Stomach smooth muscle (tissue), 2 donors: ENCODE results near the gene UBASH3A.
"Not testable (repeated sequence)": the region's sequence is repeated elsewhere in the genome, so short reads cannot be mapped to it uniquely, and the experiment has no call there.

Experiments
- H3K27ac ChIP-seq: one replicate; pipeline ENCODE4 v1.7.0; 2013; ENCODE audit warnings: mild to moderate bottlenecking, low read length, inconsistent platforms
- H3K27me3 ChIP-seq, 2 donors: one replicate each; pipeline ENCODE4 v1.7.0; 2013; ENCODE audit warnings: low read length in 2 of 2; ENCODE audit not compliant: insufficient read depth in 2 of 2, control insufficient read depth in 1 of 2
- H3K36me3 ChIP-seq, 2 donors: one replicate each; pipeline ENCODE4 v1.7.0; 2013; ENCODE audit warnings: low read length in 2 of 2; ENCODE audit not compliant: control insufficient read depth in 2 of 2, insufficient read depth in 2 of 2
- H3K4me1 ChIP-seq: one replicate; pipeline ENCODE4 v1.7.0; 2013; ENCODE audit warnings: low read length; ENCODE audit not compliant: control insufficient read depth, insufficient read depth
- H3K4me3 ChIP-seq, 2 donors: one replicate each; pipeline ENCODE4 v1.7.0; 2013; ENCODE audit warnings: low read length in 2 of 2
- H3K9ac ChIP-seq, 2 donors: one replicate each; pipeline ENCODE4 v1.7.0; 2013; ENCODE audit warnings: low read length in 2 of 2, mild to moderate bottlenecking in 1 of 2
- H3K9me3 ChIP-seq, 2 donors: one replicate each; pipeline ENCODE4 v1.7.0; 2013; ENCODE audit warnings: low read length in 2 of 2; ENCODE audit not compliant: control insufficient read depth in 2 of 2
- donor health status: healthy.
- donor health status: Pancreatic carcinoma.

UBASH3A gene

GRCh38 chr21:42468491-42469131 is 64.9 kb downstream of the UBASH3A start:
- Histone ChIP-seq H3K36me3 (no peaks in the 10 kb centered on the region), H3K4me3 (no peak overlapping the region), H3K9me3 (no peaks in the 10 kb centered on the region), H3K9ac (no peak overlapping the region), H3K27ac (no peak overlapping the region), H3K4me1 (no peaks in the 10 kb centered on the region), H3K27me3 (no peaks in the 10 kb centered on the region)

- Histone ChIP-seq H3K9ac (no peak overlapping the region), H3K4me3 (no peak overlapping the region), H3K9me3 (no peaks in the 10 kb centered on the region), H3K36me3 (no peaks in the 10 kb centered on the region), H3K27me3 (no peaks in the 10 kb centered on the region), H3K4me1 (no peaks in the 10 kb centered on the region), H3K27ac (no peak overlapping the region)
These were observed 65.6 kb downstream of the UBASH3A start for GRCh38 chr21:42469272-42469671.

- H3K36me3 ChIP-seq, H3K9me3 ChIP-seq, H3K4me3 ChIP-seq, H3K27me3 ChIP-seq, H3K9ac ChIP-seq, H3K27ac ChIP-seq, H3K4me1 ChIP-seq: not testable (repeated sequence)
These were observed 66.0 kb downstream of the UBASH3A start for GRCh38 chr21:42469726-42470125.

GRCh38 chr21:42471206-42471605 is 67.5 kb downstream of the UBASH3A start:
- no peaks in the 10 kb centered on the region for H3K4me1 ChIP-seq
- H3K27ac ChIP-seq: no peak overlapping the region
- H3K9me3 ChIP-seq: no peaks in the 10 kb centered on the region
- H3K9ac ChIP-seq: no peak overlapping the region
- H3K4me3 ChIP-seq: no peak overlapping the region
- no peaks in the 10 kb centered on the region for H3K36me3 ChIP-seq
- no peaks in the 10 kb centered on the region for H3K27me3 ChIP-seq

- Histone ChIP-seq H3K27me3 (peaks cover 0 to 3% of the 10 kb centered on the region in 2 donors), H3K27ac (no peak overlapping the region), H3K9ac (no peak overlapping the region), H3K4me3 (no peak overlapping the region), H3K4me1 (no peaks in the 10 kb centered on the region), H3K36me3 (no peaks in the 10 kb centered on the region), H3K9me3 (no peaks in the 10 kb centered on the region)
These were observed 68.1 kb downstream of the UBASH3A start for GRCh38 chr21:42471716-42472330.

- Histone ChIP-seq H3K36me3 (no peaks in the 10 kb centered on the region), H3K27ac (no peak overlapping the region), H3K4me3 (no peak overlapping the region), H3K27me3 (peaks cover 0 to 3% of the 10 kb centered on the region in 2 donors), H3K4me1 (no peaks in the 10 kb centered on the region), H3K9me3 (no peaks in the 10 kb centered on the region), H3K9ac (no peak overlapping the region)
These were observed 68.8 kb downstream of the UBASH3A start for GRCh38 chr21:42472521-42472920.

- H3K4me1 ChIP-seq: no peaks in the 10 kb centered on the region
- H3K27me3 ChIP-seq: peaks cover 0 to 3% of the 10 kb centered on the region in 2 donors
- no peak overlapping the region for H3K4me3 ChIP-seq
- H3K9me3 ChIP-seq: no peaks in the 10 kb centered on the region
- no peak overlapping the region for H3K9ac ChIP-seq
- H3K27ac ChIP-seq: no peak overlapping the region
- no peaks in the 10 kb centered on the region for H3K36me3 ChIP-seq
These were observed 69.9 kb downstream of the UBASH3A start for GRCh38 chr21:42473498-42474042.

GRCh38 chr21:42474043-42474831 is 70.5 kb downstream of the UBASH3A start:
- no peaks in the 10 kb centered on the region for H3K36me3 ChIP-seq
- H3K9ac ChIP-seq: no peak overlapping the region
- H3K4me1 ChIP-seq: no peaks in the 10 kb centered on the region
- no peaks in the 10 kb centered on the region for H3K9me3 ChIP-seq
- H3K27ac ChIP-seq: no peak overlapping the region
- H3K4me3 ChIP-seq: no peak overlapping the region
- peaks cover 0 to 3% of the 10 kb centered on the region in 2 donors for H3K27me3 ChIP-seq

GRCh38 chr21:42475036-42475435 is 71.3 kb downstream of the UBASH3A start:
- Histone ChIP-seq H3K27ac (no peak overlapping the region), H3K27me3 (peaks cover 0 to 3% of the 10 kb centered on the region in 2 donors), H3K36me3 (no peaks in the 10 kb centered on the region), H3K9ac (no peak overlapping the region), H3K4me3 (no peak overlapping the region), H3K4me1 (no peaks in the 10 kb centered on the region), H3K9me3 (no peaks in the 10 kb centered on the region)

- Histone ChIP-seq H3K27ac (no peak overlapping the region), H3K4me3 (no peak overlapping the region)
These were observed 72.1 kb downstream of the UBASH3A start for GRCh38 chr21:42475526-42476387.

More at GRCh38 chr21:42475526-42476387, 72.1 kb downstream of the UBASH3A start:
- no peaks in the 10 kb centered on the region for H3K36me3 ChIP-seq
- H3K9ac ChIP-seq: no peak overlapping the region
- H3K4me1 ChIP-seq: no peaks in the 10 kb centered on the region
- no peaks in the 10 kb centered on the region for H3K9me3 ChIP-seq
- H3K27me3 ChIP-seq: peaks cover 0 to 3% of the 10 kb centered on the region in 2 donors
